HCT116 (cell line): ENCODE measurements around the gene RIMKLA. TPM values are rescaled to one million over a fixed set of nuclear protein-coding genes. Genes with fewer than 3 reads are reported as not detected.

ENCODE experiments used
- total RNA-seq: library from RNA; stranded (reverse); gene quantifications from one replicate; pipeline ENCODE4 v1.2.1, GENCODE V29; 2021; ENCODE audit not compliant: unreplicated experiment

The RIMKLA gene
- total RNA-seq, 1 experiment from 2014 or later = 4.9 TPM

Other genes starting within 250 kb of the RIMKLA start
- not detected for gene GUCA2B, start 227.4 kb upstream of the RIMKLA start, total RNA-seq
- gene GUCA2A, start 216.0 kb upstream of the RIMKLA start, total RNA-seq = not detected
- 51.1 TPM for gene FOXJ3, start 45.6 kb upstream of the RIMKLA start, total RNA-seq
- gene ZMYND12, start 75.2 kb downstream of the RIMKLA start, total RNA-seq = 0.25 TPM
- gene PPCS, start 75.8 kb downstream of the RIMKLA start, total RNA-seq = 53.2 TPM
- gene CCDC30, start 82.5 kb downstream of the RIMKLA start, total RNA-seq = 2.0 TPM